ENCODE measurements around the gene ALOX5AP. TPM values are rescaled to one million over a fixed set of nuclear protein-coding genes. Genes with fewer than 3 reads are reported as not detected.
A peak's percentile ranks its signal among the peaks of the same experiment; 100 is the strongest.

Gene ALOX5AP
- polyA plus RNA-seq, 2 of the 4 experiments (the other 2 are of a cell fraction) = 2.3 to 2.8 TPM

- peaks cover 17% of the 10 kb centered on the region for H3K4me1 ChIP-seq
- no peak overlapping the region for H3K4me3 ChIP-seq
- FAIRE-seq (no peak), ATAC-seq (peak; percentile 54 to 56; a peak in 2 of 6 replicates), DNase-seq (ENCODE audit: low read depth in 1 of 2, low spot score in 1 of 2) (no peak)
- WGBS (ENCODE audit: missing lambda C conversion rate) = 24% methylated on average over 1 of the region's 1 CpG
- TF ChIP-seq TP53 (CRISPR knock-in tag; IDR thresholded peaks at IDR 0.05) = no peak
- no peak for TF ChIP-seq EHF (CRISPR knock-in tag; IDR thresholded peaks at IDR 0.05)
- TF ChIP-seq E2F6 (IDR thresholded peaks at IDR 0.05; ENCODE audit: borderline replicate concordance, low read depth) = no peak
- no peak for TF ChIP-seq ELK1 (IDR thresholded peaks at IDR 0.05; ENCODE audit: low read depth, low read length)
- no peak for TF ChIP-seq SREBF2 (IDR thresholded peaks at IDR 0.05)
- no peak for TF ChIP-seq POLR2AphosphoS2 (conservative IDR thresholded peaks at IDR 0.05; ENCODE audit: low read length)
- no peak for TF ChIP-seq EP300 (IDR thresholded peaks at IDR 0.05)
- ChIA-PET CTCF (no interaction called here), POLR2A (no interaction called here)
- peak overlapping the region; percentile 66 to 75; a peak in 5 of 6 replicates for H3K27ac ChIP-seq
- H3K9me3 ChIP-seq = no peaks in the 10 kb centered on the region
- H3K4me2 ChIP-seq = peak overlapping the region; percentile 35; the same call in 2 of the 3 replicates
Measured at GRCh38 chr13:30734439-30734838, 904 bp upstream of the ALOX5AP start.

GRCh38 chr13:30735872-30736175, 481 bp downstream of the ALOX5AP start:
- H3K4me2 ChIP-seq = no peak overlapping the region
- WGBS (ENCODE audit: missing lambda C conversion rate) = 92% methylated on average over 2 of the region's 2 CpGs
- TF ChIP-seq SREBF2 (IDR thresholded peaks at IDR 0.05) = no peak
- no peak for TF ChIP-seq ZNF302 (CRISPR knock-in tag; IDR thresholded peaks at IDR 0.05)
- TF ChIP-seq NPAS2 (CRISPR knock-in tag; IDR thresholded peaks at IDR 0.05; ENCODE audit: borderline replicate concordance) = no peak
- TF ChIP-seq PBX3 (IDR thresholded peaks at IDR 0.05) = no peak
- TF ChIP-seq ZFP36 (IDR thresholded peaks at IDR 0.05; ENCODE audit: borderline replicate concordance, partially characterized antibody) = no peak
- TF ChIP-seq CHD4 (IDR thresholded peaks at IDR 0.05; ENCODE audit: borderline replicate concordance) = no peak
- TF ChIP-seq MAX (IDR thresholded peaks at IDR 0.05) = no peak
- no peak for TF ChIP-seq BCL3 (IDR thresholded peaks at IDR 0.05)
- no peak for TF ChIP-seq ATOH8 (CRISPR knock-in tag; IDR thresholded peaks at IDR 0.05; ENCODE audit: low read depth)
- TF ChIP-seq HDAC2 (IDR thresholded peaks at IDR 0.05) = no peak
- no peak for ATAC-seq
- H3K4me3 ChIP-seq = no peak overlapping the region
- H3K9me3 ChIP-seq = no peaks in the 10 kb centered on the region
- no peak overlapping the region; a peak in 2 of 6 replicates for H3K27ac ChIP-seq
- peaks cover 31% of the 10 kb centered on the region for H3K4me1 ChIP-seq
- ChIA-PET CTCF (no interaction called here), POLR2A (no interaction called here)
- no peak for DNase-seq (ENCODE audit: low read depth in 1 of 2, low spot score in 1 of 2)
- FAIRE-seq = no peak

- ChIA-PET POLR2A (no interaction called here), CTCF (interaction anchor here (0.8 kb wide), 1 partner anchor 30 kb away, joined by 3 read pairs; no protein-coding TSS in a partner anchor)
- H3K4me1 ChIP-seq = peaks cover 38% of the 10 kb centered on the region
- no peaks in the 10 kb centered on the region for H3K9me3 ChIP-seq
- no peak overlapping the region for H3K4me2 ChIP-seq
- DNase-seq (ENCODE audit: low read depth in 1 of 2, low spot score in 1 of 2) (no peak), ATAC-seq (no peak), FAIRE-seq (no peak)
- 70% methylated on average over 5 of the region's 5 CpGs for WGBS (ENCODE audit: missing lambda C conversion rate)
- no peak overlapping the region for H3K4me3 ChIP-seq
- peak overlapping the region; percentile 51 to 85; a peak in 4 of 6 replicates for H3K27ac ChIP-seq
- TF ChIP-seq EHMT2 (IDR thresholded peaks at IDR 0.05; ENCODE audit: low read depth) (no peak), FOXS1 (CRISPR knock-in tag; IDR thresholded peaks at IDR 0.05) (no peak), RFX5 (IDR thresholded peaks at IDR 0.05) (no peak), HMGXB4 (CRISPR knock-in tag; IDR thresholded peaks at IDR 0.05; ENCODE audit: borderline replicate concordance) (no peak), ESRRA (IDR thresholded peaks at IDR 0.05; ENCODE audit: borderline replicate concordance, low read length) (no peak), PBX3 (IDR thresholded peaks at IDR 0.05) (no peak), MYC (IDR thresholded peaks at IDR 0.05; ENCODE audit: borderline replicate concordance, low read length) (no peak), ATOH8 (CRISPR knock-in tag; IDR thresholded peaks at IDR 0.05; ENCODE audit: low read depth) (no peak), ZSCAN20 (CRISPR knock-in tag; IDR thresholded peaks at IDR 0.05) (no peak)
Measured at GRCh38 chr13:30736461-30737320, 1.3 kb downstream of the ALOX5AP start.

Data from A549 (cell line).